ENCODE results near the gene LACTBL1.

DNA sequence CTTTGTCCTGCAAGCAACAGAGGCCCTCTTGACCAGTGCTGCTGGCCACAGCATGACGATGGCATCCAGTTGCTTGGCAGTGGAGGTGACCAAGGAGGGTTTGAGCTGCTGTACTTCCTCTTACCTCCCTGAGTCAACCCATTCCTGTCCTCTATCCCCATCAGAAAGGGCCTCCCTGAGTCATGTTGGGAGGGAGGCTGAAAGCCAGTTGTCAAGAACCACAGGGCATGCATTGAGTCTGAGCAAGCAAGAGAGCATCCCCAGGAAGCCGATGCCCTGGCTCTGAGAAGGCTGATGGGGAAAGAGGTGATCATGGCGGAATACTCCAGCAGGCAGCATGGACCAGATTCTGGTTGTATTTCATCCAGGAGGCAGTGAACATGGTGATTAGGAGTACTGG, 69.6 kb downstream of the LACTBL1 start:
- TF ChIP-seq EZH2 (IDR thresholded peaks at IDR 0.05) (no peak), POLR2AphosphoS5 (IDR thresholded peaks at IDR 0.05; ENCODE audit: borderline replicate concordance, low read depth, low read length) (no peak), FOXP2 (optimal IDR thresholded peaks at IDR 0.05; ENCODE audit: control extremely low read depth, extremely low read length, insufficient read depth) (no peak)
